HepG2 (cell line): ENCODE data around the gene CD151. TPM values are rescaled to one million over a fixed set of nuclear protein-coding genes. Genes with fewer than 3 reads are reported as not detected.
A peak's percentile ranks its signal among the peaks of the same experiment; 100 is the strongest.

Source experiments
- ARID5B ChIP-seq: IDR thresholded peaks from 2 replicates; pipeline ENCODE4 v1.4.0; 2020; ENCODE audit warnings: mild to moderate bottlenecking, missing genetic modification reagents
- BCL6 ChIP-seq: IDR thresholded peaks from 2 replicates; pipeline ENCODE4 v1.6.1; 2016; ENCODE audit warnings: missing genetic modification reagents, missing compliant biosample characterization
- BCLAF1 ChIP-seq: fragments of 450-650 bp; IDR thresholded peaks from 2 replicates; pipeline ENCODE4 v1.6.1; 2017; ENCODE audit warnings: mild to moderate bottlenecking
- SMAD9 ChIP-seq: sonication (generic); formaldehyde crosslinking; IDR thresholded peaks from 2 replicates; pipeline ENCODE4 v1.5.1; 2020; ENCODE audit warnings: mild to moderate bottlenecking, missing genetic modification reagents
- ZHX2 ChIP-seq, 2 experiments: sonication (generic) in 1 of 2; formaldehyde crosslinking in 1 of 2; IDR thresholded peaks; 2 replicates each; pipeline versions ENCODE4 v1.6.1 to v1.9.0; 2014 to 2022; ENCODE audit warnings: antibody characterized with exemption in 1 of 2, borderline replicate concordance in 1 of 2, inconsistent platforms in 1 of 2, low read depth in 1 of 2, missing genetic modification reagents in 1 of 2
- polyA plus RNA-seq, 8 experiments: library from polyadenylated mRNA; depleted of rRNA in 3 of 8; stranded (reverse) in 7 of 8; unstranded in 1 of 8; fragments of >200 nt; fragmentation: Illumina TruSeq in 4 of 8; extraction: Trizol in 4 of 8; gene quantifications; 2 replicates each; pipeline versions ENCODE4 v1.2.1 to v1.2.3, GENCODE V29; 2011 to 2016; ENCODE audit warnings: low read depth in 4 of 8, missing spikeins in 1 of 8, mixed read lengths in 1 of 8; ENCODE audit not compliant: insufficient read depth in 1 of 8
- total RNA-seq, 5 experiments: library from RNA; depleted of rRNA; stranded (reverse); fragments of >200 nt; fragmentation: Illumina TruSeq; extraction: Trizol; gene quantifications; 2 replicates each; pipeline ENCODE4 v1.2.3, GENCODE V29; 2016; ENCODE audit warnings: low read depth in 1 of 5

The CD151 gene
- total and polyA plus RNA-seq, 2 of the 13 experiments (the other 11 are each of a cell fraction or from before 2014, with no cell fraction given): 125 to 197 TPM

GRCh38 chr11:844693-845644, 12.2 kb downstream of the CD151 start (continued):
- TF ChIP-seq SMAD9 (0 out of 2 replicates have a peak, but pooled peaks have one; percentile 41), BCLAF1 (no peak), ARID5B (CRISPR knock-in tag) (0 out of 2 replicates have a peak, but pooled peaks have one; percentile 25), ZHX2 (IDR thresholded peaks at IDR 0.05; ENCODE audit: low read depth) (0 out of 2 replicates have a peak, but pooled peaks have one; percentile 10), ZHX2 (CRISPR knock-in tag; IDR thresholded peaks at IDR 0.05; ENCODE audit: borderline replicate concordance) (no peak), BCL6 (CRISPR knock-in tag) (peak; percentile 33; the same call in 1 of the 2 replicates)
